DOHH2 (cell line): ENCODE data around the gene COX17.

ENCODE experiments used
- CTCF ChIP-seq: fragments of 200-600 bp; sonication (generic); IDR thresholded peaks from one replicate; pipeline ENCODE4 v1.5.1; 2014; ENCODE audit warnings: antibody characterized with exemption, mild to moderate bottlenecking, low read depth, low read length; ENCODE audit not compliant: poor library complexity, severe bottlenecking
- EZH2phosphoT487 ChIP-seq: fragments of 200-600 bp; sonication (generic); IDR thresholded peaks from 2 replicates; pipeline ENCODE4 v1.6.1; 2017; ENCODE audit warnings: borderline replicate concordance, mild to moderate bottlenecking, antibody characterized with exemption, low read length, moderate library complexity, mixed read lengths

GRCh38 chr3:119665954-119666559, 11.1 kb downstream of the COX17 start:
- no peak for TF ChIP-seq CTCF
- no peak for TF ChIP-seq EZH2phosphoT487
